RPMI7951 (cell line): ENCODE results near the gene WSCD2. TPM values are rescaled to one million over a fixed set of nuclear protein-coding genes. Genes with fewer than 3 reads are reported as not detected.

Source experiments
- DNase-seq: peaks from one replicate; pipeline ENCODE4 v3.0.0-alpha.2; 2012; ENCODE audit warnings: low read depth
- total RNA-seq: library from RNA; depleted of rRNA; stranded (reverse); fragments of >200 nt; shearing (Covaris generic); gene quantifications from 2 replicates; pipeline ENCODE4 v1.2.3, GENCODE V29; 2014

The WSCD2 gene
- total RNA-seq, 1 experiment from 2014 or later: not detected

DNA sequence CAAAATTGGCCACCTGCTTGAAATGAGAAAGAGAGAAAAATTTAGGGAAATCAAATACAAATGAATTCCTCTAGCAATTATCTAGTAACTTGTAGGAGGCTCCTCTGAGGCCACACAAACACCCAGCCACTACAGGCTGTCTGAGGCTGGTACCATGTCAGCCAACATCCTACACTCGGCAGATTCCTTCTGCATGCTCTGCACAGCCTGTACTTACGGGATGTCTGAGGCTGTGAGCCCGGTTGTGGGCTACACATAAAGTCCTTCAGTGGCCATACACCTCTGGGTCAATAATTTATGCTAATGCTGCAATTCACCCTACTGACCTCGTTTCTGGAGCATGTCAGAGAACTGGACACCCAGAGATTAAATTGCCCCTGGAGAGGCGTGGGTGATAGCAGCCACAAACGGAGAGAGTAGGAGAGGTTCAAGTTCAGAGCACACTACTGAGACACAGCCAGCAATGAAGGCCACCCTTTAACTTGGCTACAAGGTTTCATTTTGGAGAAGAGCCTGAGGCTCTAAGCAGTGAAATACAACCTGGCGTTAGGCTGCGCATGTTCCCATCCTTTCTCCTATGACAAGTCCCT is 28.9 kb downstream of the WSCD2 start:
- DNase-seq: no peak

DNA sequence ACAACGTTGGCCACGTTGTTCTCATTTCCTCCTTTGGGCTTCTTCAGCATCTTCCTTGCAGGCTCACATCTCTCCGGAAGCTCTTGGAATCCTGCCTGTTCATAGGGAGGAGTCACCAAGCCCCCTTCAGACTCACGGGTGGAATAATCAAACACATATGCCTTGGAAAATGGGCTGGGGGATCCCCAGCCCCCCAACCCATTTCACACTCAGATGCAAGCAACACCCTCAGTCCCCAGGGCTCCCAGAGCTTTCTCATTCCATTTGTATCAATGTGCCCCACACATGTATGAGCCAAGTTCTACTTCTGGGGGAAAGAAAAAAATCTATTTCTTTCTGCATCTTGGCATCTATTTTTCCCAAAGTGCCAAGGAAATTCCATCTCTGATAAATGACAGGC is 33.1 kb downstream of the WSCD2 start:
- DNase-seq: no peak

DNA sequence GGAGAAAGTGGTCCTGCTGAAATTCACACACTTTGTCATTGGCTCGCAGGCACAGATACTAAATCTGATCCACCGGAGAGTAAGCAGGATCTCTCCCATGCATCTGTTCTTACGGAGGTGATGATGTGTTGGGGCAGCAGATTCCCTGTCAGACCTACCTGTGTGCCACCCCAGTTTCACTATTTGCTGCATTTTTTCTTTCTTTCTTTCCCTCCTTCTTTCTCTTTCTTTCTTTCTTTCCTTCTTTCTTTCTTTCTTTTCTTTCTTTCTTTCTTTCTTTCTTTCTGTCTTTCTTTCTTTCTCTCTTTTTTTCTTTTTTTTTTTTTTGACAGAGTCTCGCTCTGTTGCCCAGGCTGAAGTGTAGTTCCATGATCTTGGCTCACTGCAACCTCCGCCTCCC is 37.4 kb downstream of the WSCD2 start:
- no peak for DNase-seq

DNA sequence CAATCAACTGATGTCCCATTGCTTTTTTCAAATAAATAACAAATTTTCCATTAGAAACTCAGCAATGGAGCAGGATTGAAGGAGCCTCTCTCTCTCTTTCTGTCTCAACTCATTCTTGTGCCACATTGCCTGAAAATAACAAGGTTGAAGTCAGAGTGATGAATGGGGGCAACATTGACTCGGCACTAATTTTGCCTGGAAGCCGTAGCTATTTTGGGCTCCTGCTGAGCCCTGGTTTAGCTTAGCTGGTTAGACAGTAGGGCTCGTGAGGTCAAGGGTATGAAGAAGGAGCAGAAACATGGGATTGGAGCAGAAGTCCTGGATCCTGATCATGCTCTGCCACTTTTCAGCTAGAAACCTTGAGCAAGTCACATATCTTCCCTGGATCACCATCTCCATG is 38.9 kb downstream of the WSCD2 start:
- DNase-seq: no peak

DNA sequence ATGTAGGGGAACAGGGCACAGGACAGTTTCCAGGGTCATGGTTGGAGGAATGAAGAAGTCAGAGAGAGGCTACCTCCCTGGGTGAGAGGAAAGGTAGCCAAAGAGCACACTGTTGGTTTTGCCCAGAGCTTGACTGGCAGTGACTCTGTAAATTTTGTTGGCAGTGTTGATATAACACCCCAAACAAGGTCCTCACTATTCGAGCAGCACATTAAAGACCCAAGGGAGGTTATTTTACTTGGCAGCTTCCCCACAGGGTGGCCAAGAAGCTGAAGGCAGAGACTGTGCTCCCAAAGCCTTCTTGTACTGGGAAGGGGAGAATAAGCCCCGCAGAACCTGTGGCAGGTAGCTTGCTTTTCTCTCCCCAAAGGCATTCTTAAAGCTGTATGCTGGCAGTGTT is 40.6 kb downstream of the WSCD2 start:
- DNase-seq: no peak

DNA sequence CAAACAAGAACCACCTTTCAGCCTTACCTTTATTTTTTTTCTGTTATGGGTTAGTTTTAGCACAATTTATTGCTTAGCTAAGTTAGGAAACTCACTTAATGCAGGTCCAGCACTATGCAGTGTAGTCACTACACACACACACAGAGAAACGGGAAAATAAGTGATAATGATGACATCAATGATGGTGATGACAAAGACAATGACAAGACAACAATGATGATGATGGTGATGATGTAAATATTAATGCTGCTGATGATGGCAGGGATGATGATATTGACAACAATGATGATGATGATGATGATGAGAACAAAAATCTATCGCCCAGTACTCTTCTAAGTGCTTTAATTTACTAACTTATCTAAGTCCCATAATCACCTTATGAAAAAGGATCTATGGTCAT is 41.1 kb downstream of the WSCD2 start:
- no peak for DNase-seq

DNA sequence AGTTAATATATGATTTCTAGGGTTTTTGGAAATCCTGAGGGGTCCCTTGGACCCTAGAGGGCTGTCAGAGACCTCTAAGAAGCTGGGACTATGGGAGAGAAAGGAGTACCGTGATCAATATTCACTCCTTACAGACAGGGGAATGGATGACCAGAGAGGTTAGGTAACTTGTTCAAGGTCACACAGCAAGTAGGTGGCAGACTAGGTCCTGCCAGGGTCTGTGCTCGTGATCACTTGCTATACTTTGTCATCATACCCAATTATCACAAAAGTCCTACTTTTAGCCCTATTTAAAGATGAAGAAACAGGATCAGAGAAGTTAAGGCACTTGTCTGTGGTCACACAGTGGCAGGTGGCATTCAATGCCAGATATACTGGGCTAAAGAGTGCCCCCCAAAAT is 42.9 kb downstream of the WSCD2 start:
- no peak for DNase-seq

DNA sequence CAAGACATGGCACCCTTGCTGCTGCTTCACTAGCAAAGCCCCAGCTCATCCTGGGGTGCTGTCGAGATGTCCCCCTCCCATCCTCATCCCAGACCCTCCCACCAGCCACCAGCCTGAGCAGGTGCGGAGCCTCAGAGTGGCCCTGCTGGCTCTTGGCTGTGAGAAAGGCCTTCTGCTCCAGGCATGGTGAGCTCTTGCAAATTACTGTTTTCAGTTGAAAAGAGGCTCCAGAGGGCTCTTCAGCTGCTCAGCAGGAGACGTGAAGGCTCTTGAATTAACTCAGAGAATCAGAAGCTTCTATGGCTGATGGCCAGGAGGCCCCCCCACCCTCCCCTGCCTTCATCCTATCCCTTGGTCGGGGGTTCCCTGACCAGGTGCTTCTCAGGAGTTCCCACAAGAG is 44.1 kb downstream of the WSCD2 start:
- no peak for DNase-seq

DNA sequence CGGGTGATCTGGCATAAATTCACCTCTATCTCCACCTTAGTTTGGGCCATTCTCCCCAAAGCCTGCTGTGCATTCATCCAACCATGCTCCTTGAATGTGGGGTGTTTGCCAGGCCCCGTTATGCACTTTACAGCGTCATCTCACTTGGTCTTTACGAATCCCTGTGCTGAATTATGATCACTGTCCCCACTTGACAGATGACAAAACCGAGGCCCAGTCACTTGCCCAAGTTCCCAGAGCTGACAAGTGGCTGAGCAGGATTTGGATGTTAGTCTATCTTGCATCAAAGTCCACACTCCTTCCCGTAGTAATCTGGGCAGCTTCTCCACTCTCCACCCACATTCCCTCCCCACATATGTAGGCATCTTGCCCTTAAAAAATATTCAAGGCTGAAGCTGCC is 44.8 kb downstream of the WSCD2 start:
- DNase-seq: no peak

DNA sequence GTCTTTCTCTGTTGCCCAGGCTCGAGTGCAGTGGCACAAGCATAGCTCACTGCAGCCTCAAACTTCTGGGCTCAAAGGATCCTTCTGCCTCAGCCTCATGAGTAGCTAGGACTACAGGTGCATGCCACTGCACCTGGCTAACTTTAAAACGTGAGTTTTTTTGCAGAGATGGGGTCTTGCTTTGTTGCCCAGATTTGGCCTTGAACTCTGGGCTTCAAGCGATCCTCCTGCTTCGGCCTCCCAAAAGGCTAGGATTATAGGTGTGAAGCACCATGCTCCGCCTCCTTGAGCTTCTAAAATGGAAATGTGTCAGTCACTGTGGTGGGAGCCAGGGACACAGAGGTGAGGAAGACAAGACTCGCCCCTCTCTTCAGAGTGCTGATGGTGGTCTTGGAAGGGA is 45.6 kb downstream of the WSCD2 start:
- no peak for DNase-seq

DNA sequence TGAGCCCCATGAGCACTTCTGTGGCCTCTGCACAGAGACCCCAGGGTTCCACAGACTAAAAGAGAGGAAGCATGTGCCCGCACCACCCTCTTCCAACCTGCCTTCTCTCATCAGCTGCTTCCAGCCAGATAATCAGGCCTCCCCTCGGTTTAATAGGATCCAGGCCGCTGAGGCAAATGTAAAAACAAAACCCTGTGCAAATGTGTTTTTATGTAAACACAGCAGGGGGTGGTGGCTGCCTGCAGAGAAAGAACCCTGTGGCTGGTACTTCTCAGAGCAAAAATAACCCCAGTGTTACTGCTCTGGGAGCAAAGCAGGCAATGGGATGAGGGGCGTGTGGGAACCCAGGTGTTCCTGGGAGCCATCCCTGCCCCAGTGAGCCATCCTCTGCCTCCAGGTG is 46.2 kb downstream of the WSCD2 start:
- DNase-seq: peak; percentile 6

DNA sequence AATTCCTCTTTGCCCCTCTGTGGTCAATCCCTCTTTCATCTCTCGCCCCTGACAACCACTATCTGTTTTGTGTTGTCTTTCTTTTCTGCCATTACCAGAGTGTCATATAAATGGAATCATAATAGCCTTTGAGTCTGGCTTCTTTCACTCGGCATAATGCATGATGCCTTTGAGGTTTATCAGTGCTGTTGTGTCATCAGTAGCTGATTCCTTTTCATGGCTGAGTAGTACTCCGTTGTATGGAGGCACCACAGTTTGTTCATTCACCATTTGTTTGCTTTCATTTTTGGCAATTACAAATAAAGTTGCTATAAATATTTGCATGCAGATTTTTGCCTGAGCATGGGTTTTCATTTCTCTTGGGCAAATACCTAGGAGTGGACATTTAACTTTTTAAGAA is 47.2 kb downstream of the WSCD2 start:
- no peak for DNase-seq

DNA sequence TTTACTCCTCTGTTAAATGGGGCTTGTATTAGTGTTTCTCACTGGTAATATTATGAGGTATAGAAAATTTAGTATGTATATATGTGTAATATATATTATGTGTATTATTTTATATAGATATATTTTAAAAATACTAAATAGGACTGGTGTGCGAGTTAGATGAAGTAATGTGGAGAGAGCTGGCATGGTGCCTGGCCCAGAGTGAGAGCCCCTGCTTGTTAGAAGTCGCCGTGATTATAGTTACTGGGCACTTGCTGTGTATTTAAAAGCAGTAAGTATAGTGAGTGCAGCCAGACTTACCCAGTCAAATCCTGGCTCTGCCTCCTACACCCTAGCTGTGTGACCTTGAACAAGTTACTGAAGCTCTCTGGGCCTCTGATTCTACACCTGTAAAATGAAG is 48.0 kb downstream of the WSCD2 start:
- DNase-seq: no peak

DNA sequence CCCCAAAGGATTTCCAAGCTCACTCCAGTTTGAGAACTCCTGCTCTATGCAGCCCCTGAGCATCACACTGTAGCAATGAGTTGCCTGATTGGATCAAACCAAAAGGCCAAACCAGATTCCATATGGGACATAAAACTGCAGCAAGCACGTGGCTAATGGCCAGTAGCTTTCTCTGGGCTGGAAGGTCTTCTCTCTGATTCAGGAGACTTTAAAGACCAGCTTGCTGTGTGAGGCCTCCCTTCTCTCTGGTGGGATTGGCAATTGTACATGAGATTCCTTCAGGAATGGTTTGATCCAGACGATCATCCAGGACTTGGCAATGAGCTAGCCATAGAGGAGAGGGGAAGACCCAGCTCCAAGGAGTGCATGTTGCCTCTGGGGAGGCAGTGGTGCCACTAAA is 50.2 kb downstream of the WSCD2 start:
- DNase-seq: no peak

DNA sequence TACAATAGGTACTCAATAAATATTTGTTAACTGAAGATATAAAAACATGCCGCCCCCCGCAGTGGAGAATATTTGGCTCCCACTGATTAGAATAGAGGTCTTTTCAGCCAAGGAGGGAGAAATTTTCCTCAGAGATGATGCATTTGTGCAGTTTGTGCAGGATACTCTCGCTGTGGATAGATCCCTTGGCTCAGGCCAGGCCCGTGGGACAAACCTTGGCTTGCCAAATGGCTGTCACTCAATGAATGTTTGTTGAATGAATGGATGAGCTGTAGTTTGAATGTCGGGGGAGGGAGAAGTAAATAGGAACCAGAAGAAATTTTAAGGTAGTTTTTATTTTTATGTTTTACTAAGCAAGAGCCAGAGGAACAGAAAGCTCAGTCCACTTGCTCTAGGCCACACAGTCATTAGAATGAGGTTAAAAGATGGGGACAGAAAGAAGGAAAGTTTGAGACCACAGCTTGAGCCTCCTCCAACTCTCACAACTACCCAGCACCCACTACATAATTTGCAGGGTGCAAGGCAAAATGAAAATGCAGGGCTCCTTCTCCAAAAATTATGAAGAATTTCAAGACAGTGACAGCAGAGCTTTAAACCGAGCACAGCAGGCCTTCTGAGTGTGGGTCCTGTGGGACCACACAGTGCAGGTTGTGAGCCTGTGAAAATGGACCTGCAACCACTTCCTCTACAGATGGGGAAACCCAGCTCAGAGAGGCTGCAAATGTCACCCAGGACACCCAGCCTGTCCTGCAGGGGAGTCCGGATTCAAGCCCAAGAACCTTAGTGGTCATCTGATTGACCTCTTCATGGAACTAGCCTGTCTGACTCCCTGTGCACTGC is 51.4 kb downstream of the WSCD2 start:
- no peak for DNase-seq

DNA sequence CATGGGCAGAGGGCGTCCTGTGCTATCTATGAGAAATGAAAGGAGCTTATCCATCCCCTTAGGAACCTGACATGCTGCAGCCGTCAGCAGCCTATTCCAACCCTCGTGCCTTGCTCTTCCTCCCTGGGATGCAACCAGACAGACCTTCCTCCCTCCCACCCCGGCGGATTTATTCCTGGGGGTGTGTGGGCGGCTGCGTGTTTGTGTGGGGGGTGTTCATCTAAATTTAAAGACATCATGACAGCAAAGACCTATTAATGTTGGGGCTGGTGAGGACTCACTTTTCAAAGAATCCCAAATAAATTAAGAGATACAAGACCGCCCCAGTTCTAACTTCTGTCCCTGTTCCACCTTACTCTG is 52.0 kb downstream of the WSCD2 start:
- no peak for DNase-seq

DNA sequence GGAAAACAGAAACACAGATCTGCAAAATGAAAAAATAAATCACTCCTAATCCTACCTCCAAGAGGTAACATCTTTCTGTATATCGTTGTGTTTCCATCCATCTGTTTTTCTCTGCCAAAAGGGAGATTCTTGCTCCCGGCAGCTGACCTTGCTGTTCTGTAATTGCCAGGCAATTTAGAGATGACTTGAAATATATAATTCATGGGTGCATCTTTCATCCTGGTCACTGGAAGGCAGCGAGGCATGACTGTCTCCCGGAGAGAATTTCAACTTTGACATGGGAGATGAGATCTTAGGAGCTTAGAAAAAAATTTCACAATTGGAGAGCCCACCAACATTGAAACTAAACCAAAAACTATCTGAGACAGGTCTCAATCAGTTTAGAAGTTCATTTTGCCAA is 53.0 kb downstream of the WSCD2 start:
- DNase-seq: no peak

DNA sequence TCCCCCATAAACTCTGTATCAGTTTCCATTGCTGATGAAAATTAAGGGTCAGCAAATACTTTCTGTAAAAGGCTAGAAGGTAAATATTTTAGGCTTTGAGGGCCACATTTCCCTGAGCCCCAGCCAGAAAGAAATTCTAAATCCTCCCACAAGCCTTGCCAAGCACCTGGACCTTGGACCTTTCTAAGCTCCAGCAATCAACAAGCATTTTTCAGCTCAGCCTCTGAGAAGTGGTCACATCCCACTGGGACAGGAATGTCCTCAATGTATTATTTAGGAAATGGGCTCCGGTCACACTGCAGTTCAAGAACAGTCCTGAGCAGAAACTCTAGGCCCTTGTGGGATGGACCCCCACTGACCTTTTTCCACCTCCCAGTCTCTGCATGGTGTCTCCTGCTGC is 55.9 kb downstream of the WSCD2 start:
- DNase-seq: no peak

DNA sequence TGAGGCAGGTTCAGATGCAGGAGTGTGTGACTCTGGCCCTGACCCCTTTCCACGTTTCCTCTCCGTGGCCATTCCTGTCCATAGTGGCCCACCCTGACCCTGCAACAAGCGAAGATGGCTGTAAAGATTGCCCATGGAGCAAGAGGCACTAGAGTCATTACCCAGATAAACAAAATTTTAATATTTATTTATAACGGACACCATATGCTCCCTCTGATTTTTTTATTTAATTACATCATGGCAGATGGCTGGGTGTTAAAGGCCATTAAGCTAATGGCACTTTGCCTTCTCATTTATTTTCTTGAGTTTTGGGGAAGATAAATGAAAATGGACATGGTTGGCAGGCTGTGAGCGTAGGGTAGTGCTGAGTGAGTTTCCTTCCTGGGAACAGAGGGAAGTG is 58.7 kb downstream of the WSCD2 start:
- DNase-seq: no peak

DNA sequence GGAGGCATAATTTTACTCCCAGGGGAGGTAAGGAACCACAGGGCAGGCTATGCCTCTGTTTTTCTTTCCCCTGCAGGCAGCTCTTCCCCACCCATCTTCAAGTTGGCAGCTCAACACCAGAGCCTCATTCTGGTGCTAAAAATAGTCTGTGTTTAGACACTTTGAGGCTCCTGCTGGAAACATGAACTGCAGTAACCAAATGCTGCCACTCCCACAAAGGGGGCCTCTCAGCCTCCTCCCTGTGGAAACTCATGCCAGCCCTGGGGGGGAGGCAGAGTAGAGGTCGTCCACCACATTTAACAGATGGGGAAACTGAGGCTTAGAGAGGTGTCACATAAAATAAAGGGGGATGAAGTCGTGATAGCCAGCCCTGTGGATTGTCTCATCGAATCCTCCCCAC is 61.4 kb downstream of the WSCD2 start:
- no peak for DNase-seq

DNA sequence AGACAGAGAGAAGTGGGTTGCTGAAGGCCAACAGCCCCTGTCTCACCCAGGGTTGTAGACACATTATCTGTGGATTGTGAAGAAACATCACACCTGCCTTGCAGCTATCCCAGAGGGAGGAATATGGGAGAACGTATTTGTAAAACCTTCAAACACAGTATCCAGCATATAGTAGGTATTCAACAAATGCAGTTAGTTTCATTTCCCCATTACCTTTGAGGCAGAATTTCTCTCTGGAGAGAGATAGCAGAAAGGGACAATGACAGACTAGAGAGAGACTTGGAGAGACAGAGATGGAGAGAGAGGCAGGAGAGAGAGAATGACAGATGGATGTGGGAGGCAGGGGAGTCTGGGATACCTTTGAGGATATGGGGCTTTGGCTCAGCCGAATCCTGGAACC is 62.0 kb downstream of the WSCD2 start:
- DNase-seq: no peak

DNA sequence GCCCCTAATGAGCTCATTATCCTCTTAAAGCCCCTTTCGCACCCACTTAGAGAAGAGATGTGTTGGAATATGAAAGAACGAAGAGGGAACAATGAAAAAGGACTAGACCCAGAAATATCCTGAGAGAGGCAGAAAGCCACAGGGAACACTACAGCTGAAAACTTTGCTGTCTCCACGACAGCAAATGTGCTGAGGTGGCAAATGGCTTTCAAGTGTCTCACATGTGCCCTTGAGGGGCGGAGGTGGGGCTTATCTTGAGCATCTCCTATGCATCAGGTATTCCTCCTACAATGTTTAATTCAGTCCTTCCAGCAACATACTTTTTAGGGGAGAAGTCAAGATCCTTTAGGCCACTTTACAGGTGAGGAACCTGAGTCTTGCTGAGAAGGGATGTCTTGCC is 62.9 kb downstream of the WSCD2 start:
- no peak for DNase-seq

DNA sequence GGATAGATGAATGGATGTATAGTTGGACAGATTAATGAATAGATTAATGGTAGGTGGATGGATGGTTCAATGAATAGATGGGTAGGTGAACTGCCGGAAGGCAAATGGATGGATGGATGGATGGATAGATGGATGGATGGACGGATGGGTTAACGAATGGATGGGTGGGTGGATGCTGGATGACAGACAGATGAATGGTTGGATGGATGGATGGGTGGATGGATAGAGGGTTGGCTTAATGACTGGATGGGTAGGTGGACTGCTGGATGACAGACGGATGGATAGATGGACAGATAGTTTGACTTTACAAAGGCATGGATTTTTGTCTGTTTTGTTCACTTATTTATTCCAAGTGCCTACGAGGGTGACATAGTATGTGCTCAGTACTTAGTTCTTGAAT is 64.4 kb downstream of the WSCD2 start:
- DNase-seq: no peak

DNA sequence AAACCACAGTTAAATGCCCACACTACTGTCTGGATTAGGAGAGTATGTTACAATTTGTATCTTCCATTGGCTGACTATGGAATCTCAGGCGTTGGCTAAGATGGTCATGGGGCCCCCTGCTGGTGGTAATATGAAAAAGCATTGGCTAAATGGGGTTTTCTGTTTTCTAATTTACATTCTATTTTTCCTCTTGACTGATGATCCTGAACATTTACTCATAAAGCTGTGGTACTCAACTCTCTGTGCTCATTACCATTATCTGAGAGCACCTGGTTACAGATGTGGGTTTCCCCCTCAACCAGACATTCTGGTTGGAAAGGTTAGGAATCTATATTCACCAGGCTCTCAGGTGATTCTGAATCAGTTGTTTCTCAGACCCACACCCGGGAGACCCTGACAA is 64.8 kb downstream of the WSCD2 start:
- peak; percentile 24 for DNase-seq
